NCI-H748 (cell line): ENCODE measurements around the gene LRP3.
"Not testable (repeated sequence)": the region's sequence is repeated elsewhere in the genome, so short reads cannot be mapped to it uniquely, and the experiment has no call there.

ENCODE experiments used
- DNase-seq: peaks from one replicate; lab custom pipeline; 2025; ENCODE audit not compliant: unreplicated experiment; lab: John Stamatoyannopoulos, UW

The LRP3 gene

GRCh38 chr19:33201886-33202545 lies 7.9 kb downstream of the LRP3 start:
- no peak for DNase-seq

DNA sequence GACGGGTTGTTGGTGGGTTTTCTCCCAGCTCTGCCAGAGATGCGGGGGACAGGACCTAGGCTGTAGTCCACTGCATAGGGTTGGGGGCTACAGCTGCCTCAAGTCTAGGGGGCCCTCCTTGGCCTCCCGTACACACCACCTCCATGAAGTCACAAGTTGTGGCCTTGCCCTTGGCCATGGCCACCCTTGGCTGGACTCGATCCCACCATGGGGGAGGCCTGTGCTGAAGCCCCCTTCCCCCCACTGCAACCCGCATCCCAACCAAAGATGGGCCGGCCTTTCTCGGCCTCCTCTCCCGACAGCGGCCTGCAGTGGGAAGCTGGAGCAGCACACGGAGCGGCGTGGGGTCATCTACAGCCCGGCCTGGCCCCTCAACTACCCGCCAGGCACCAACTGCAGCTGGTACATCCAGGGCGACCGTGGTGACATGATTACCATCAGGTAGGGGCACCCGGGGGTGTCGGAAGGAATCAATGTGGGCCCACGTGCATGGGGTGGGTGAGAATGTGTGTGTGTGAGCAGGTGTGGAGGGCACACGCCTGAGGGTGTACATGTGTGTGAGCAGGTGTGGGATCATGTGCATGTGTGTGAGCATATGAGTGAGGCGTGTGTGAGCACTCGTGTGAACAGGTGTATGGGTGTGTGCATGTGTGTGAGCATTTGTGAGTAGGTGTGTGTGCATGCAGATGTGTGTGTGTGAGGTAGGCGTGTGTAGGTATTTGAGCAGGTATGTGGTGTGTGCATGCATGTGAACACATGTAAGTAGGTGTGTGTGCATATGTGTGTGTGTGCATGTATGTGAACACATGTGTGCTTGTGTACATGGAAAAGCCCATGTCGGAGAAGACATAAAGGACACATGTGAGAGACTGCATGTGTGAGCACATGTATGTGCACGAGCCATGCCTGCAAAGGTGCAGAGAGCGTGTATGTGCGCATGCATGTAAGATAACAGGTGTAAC lies 8.7 kb downstream of the LRP3 start:
- no peak for DNase-seq

DNA sequence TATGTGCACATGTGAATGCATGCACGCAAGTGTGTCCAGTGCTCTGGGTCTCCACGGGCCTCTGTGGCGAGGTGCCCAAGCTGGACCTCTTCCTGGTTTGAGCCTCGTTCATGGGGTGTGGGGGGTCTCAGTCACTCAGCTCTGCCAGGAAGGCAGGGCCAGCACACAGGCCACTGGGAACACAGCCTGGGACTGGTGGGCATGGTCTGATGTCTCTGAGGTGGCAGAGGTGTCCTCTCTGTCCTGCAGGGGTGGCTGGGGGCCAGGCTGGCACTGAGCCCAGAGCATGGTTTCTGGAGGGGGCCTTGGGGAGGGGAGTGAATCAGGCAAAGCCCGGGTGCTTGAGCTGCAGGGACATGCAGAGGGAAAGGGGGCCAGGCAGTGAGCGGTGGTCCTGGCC lies 9.4 kb downstream of the LRP3 start:
- DNase-seq, result no peak

- no peak for DNase-seq
Observed at GRCh38 chr19:33204136-33204973, 10.2 kb downstream of the LRP3 start.

GRCh38 chr19:33205110-33205509 lies 11.0 kb downstream of the LRP3 start:
- no peak for DNase-seq

GRCh38 chr19:33205531-33206260 lies 11.6 kb downstream of the LRP3 start:
- no peak for DNase-seq

DNA sequence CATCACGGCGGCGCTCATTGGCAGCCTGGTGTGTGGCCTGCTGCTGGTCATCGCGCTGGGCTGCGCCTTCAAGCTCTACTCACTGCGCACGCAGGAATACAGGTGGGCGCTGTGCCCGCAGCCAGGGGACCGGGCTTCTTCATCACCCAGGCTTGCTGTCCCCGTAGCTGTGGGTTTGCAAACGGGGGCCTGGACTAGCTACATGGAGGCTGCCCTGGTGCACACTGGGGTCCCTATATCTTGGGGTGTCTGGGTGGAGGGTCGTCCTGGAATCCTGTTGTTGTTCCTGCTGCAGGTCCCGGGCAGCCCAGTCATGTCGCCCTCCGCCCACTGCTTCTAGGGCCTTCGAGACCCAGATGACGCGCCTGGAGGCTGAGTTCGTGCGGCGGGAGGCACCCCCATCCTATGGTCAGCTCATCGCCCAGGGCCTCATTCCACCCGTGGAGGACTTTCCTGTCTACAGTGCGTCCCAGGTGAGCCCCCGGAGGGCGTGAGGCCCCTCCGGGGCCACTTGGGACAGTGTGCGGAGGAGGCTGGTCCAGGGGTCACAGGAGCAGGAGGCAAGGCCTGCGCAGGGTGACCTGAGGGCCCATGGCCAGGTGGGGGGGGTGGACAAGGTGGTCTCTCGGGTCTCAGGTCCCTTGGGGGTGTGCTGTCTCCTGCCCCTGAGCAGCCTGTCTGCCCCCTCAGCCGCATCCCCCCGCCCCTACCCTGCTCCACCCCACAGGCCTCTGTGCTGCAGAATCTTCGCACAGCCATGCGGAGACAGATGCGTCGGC lies 12.3 kb downstream of the LRP3 start:
- DNase-seq, result no peak

DNA sequence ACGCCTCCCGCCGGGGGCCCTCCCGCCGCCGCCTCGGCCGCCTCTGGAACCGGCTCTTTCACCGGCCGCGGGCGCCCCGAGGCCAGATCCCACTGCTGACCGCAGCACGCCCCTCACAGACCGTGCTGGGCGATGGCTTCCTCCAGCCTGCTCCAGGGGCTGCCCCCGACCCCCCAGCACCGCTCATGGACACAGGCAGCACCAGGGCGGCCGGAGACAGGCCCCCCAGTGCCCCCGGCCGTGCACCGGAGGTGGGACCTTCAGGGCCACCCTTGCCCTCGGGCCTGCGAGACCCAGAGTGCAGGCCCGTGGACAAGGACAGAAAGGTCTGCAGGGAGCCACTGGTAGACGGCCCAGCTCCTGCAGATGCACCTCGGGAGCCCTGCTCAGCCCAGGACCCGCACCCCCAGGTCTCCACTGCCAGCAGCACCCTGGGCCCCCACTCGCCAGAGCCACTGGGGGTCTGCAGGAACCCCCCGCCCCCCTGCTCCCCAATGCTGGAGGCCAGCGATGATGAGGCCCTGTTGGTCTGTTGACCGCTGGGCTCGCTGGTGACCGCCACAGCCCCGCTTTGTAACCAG lies 13.0 kb downstream of the LRP3 start:
- DNase-seq, result no peak

- DNase-seq, result no peak
Observed at GRCh38 chr19:33207903-33208302, 13.8 kb downstream of the LRP3 start.

- no peak for DNase-seq
Observed at GRCh38 chr19:33208371-33208895, 14.3 kb downstream of the LRP3 start.

DNA sequence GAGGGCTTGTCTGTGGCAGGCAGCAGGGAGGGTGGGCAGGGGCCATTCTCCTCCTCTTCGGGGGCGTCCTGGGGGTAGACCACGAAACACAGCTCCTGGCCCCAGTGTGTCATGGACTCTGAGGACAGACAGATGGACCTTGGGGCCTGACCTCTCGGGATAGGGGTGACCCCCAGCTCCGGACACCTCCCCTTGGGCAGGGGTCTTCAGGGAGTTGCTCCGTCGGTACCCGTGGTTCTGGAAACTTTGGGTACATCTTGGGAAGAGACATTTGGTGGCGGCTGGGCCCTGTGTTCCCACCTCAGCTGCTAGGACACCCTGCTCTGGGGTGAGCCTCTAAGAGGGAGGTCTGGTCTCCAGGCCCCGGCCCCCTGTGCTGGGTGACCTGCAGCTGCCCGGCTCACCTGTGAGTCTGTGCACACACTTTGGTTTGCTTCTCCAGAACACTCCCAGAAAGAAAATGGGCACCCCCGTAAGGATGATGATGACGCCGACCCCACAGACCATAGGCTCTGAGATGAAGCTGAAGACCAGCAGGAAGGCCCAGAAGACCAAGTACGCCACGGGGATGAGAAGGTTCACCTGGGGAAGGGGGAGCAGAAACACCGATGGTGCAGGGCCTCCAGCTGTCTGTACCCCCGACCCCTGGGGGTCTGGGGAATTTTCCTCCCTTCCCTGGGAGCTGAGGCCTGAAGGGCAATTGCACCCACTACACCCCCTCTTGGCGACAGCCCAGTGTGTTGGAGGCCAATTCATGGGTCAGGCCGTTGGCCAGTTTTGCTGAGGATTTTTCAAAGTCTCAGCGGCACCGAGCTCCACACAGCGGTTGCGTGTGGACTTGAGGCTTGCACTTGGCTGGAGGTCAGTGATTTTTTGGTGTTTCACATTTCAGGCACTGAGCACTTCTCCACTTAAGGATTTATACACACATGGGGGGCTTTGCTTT lies 15.0 kb downstream of the LRP3 start:
- DNase-seq, result no peak

DNA sequence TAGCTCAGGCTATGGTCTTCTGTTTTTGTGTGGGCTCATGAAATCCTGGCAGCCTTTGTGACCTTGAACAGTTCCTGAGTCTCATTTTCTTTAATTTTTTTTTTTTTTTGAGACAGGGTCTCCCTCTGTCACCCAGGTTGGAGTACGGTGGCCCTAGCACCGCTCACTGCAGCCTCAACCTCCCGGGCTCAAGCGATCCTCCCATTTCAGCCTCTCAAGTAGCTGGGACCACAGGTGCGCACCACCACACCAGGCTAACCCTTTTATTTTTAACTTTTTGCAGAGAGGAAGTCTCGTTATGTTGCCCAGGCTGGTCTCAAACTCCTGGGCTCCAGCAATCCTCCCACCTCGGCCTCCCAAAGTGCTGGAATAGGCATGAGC lies 15.7 kb downstream of the LRP3 start:
- DNase-seq, result not testable (repeated sequence)

DNA sequence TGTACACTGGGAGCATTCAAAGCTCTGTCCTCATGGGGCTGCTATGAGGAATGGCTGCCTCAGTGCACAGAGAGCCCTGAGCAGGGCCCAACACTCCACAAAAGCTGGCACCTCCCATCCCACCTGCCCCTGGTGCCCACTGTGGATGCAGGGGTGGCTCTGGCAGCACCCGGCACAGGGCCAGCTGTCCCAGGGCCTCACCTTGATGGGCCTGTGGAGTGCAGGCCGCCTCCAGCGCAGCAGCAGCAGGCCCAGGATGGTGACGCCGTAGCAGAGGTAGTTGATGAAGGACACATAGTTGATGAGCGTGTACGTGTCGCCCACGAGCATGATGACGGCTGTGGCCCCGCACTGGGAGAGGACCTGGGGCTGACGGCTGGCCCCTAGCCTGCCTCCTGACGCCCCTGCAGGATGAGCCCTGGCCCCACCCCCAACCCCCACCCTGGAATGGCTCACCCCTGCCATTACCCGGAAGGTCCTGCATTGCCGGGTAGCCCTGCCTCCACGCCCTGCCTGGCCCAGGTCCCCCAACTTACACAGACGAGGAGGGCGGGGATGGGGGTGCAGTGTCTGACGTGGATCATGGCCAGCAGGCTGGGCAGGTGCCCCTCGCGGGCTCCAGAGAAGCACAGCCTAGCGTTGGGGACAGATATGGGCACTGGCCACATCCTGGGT lies 16.3 kb downstream of the LRP3 start:
- DNase-seq, result no peak

DNA sequence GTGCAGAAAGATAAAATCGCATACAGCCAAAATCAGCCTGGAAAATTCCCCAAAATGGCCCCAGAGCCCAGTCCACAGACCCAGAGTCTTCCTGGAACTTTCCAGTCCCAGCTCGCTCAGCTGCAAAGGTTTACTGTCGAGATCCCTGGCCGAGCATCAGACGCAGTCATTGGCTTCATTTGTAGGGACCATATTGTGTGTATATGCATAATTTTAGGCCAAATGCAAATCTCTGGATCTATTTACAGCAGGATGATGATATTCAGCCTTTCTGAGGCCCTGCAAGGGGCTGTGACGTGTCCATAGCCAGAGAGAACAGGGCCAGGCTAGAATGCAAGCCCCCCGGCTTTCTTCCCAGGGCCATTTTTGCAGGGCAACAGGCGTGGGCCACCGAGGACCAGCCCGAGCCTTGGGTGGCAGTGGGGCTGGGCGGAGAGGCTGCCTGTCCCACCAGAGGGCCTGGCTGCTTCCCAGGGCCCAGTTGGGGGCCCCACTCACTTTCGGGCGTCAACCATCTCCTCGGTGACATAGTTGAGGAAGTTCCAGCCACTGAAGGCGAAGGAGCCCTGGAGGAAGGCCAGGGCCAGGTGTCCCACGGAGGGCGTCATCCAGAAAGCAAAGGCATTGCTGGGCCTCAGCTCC lies 17.8 kb downstream of the LRP3 start:
- no peak for DNase-seq

DNA sequence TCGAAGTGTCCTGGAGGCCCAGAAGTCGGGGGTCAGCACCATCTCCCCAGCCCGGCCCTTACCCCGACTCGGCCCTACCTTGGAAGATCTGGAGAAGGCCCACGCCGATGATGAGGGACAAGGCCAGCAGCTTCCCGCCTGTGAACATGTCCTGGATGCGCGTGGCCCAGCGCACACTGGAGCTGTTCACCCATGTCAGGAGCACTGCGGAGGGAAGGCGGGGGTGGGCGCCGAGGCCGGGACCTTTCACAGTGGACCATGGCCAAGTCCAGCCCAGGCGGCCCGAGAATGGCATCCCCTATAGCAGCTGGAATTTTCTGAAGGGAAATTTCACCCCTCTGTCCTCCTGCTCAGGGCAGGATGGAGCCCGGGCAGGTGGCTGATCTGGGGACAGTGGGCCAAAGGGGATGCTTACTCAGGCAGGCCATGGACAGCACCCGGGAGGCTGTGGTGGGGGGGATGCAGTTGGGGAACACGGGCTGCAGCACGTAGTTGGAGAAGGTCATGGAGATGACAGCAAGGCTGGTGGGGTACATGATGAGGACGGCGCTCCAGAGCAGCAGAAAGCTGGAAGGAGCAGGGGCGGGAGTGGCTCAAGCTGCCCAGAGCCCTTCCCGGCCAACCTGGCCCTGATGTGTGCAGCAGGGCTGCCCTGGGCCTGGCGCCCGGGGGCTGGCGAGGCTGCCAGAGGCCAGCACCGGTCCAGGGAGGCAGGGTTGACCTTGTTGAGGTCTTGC lies 18.5 kb downstream of the LRP3 start:
- DNase-seq, result no peak

GRCh38 chr19:33214596-33214995 lies 20.5 kb downstream of the LRP3 start:
- DNase-seq, result peak; percentile 53
